ENCODE data around the gene LRCH1.

DNA sequence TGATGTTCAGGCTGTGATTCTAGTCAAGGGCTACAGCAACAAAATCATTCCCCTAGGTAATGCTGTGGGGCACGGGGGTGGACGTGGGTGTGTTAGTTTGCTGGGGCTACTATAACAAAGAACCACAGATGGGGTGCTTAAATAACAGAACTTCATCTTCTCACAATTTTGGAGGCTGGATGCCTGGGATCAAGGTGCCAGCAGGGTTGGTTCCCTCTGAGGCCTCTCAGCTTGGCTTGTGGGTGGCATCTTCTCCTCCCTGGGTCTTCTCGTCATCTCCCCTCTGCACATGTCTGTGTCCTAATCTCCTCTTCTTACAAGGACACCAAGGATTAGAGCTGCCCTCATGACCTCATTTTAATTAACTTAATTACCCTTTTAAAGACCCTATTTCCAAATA is 129.0 kb downstream of the LRCH1 start:
- no peak for TF ChIP-seq CTCF (IDR thresholded peaks at IDR 0.05)
- TF ChIP-seq POLR2AphosphoS5 (IDR thresholded peaks at IDR 0.05) = no peak
